PC-3 (cell line): ENCODE results near the gene CRYL1.

ENCODE experiments used
- CTCF ChIP-seq: fragments of 300-600 bp; sonication (generic); conservative IDR thresholded peaks from 2 replicates; pipeline ENCODE4 v1.5.1; 2017; ENCODE audit warnings: antibody characterized with exemption, low read depth, mild to moderate bottlenecking, low read length
- EZH2 ChIP-seq: fragments of 300-600 bp; sonication (generic); IDR thresholded peaks from one replicate; pipeline ENCODE4 v1.6.1; 2017; ENCODE audit warnings: antibody characterized with exemption, mild to moderate bottlenecking, low read length; ENCODE audit not compliant: unreplicated experiment
- EZH2phosphoT487 ChIP-seq: fragments of 300-600 bp; sonication (generic); IDR thresholded peaks from 2 replicates; pipeline ENCODE4 v1.6.1; 2018; ENCODE audit warnings: mild to moderate bottlenecking, antibody characterized with exemption, low read length, borderline replicate concordance

GRCh38 chr13:20565115-20565736 lies 39.6 kb upstream of the CRYL1 start:
- TF ChIP-seq CTCF (no peak), EZH2 (no peak), EZH2phosphoT487 (no peak)
